Panc1 (cell line): Measurements from ENCODE around the gene PMAIP1.

Experiments
- CTCF ChIP-seq: fragments of 450-650 bp; IDR thresholded peaks from 2 replicates; pipeline ENCODE4 v1.5.1; 2017; ENCODE audit warnings: mild to moderate bottlenecking
- POLR2AphosphoS5 ChIP-seq: IDR thresholded peaks from 2 replicates; pipeline ENCODE4 v1.6.1; 2012; ENCODE audit warnings: mild to moderate bottlenecking, low read depth, low read length, moderate library complexity
- TCF7L2 ChIP-seq: IDR thresholded peaks from 2 replicates; pipeline ENCODE4 v1.6.1; 2011; ENCODE audit warnings: mild to moderate bottlenecking, low read depth, low read length, inconsistent platforms

DNA sequence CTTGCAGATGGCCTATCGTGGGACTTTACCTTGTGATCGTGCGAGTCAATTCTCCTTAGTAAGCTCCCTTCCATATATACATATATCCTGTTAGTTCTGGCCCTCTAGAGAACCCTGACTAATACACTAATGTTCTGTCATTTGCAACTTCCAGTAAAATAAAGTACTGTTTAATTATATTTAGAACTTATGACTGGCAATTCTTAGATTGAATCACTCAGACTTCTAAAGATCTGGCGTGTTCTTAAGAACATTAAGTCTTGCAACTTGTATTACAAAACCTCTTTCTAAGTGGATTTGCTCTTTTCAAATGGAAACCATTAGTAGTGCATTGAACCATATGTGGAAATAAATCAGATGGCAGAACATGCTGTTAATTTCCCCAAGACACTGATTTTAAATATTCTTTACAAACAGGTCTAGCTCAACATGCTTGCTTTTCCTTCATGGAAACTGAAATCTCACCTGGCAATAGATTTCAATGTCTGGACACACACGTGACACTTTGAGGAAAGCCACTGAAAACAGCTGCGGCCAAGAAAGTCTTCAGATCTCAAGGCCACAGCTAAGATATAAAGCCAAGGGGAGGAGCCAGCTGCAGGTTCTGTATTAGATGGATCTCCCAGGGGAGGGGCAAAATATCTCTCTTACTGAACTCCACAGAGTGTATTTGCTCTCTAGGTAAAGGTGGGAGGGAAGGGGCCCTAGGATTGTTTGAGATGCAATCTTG lies 50.6 kb downstream of the PMAIP1 start:
- TF ChIP-seq CTCF = no peak
- TF ChIP-seq TCF7L2 = no peak
- no peak for TF ChIP-seq POLR2AphosphoS5
